MM.1S (cell line): ENCODE data around the gene RAD54L.

Experiments
- DNase-seq: peaks from one replicate; pipeline ENCODE4 v3.0.0-alpha.2; 2015
- H2AFZ ChIP-seq: fragments of 300-600 bp; sonication (generic); 2 replicates; pipeline ENCODE4 v1.6.0; 2016; ENCODE audit warnings: antibody characterized with exemption, low read length
- H3F3A ChIP-seq: fragments of 300-600 bp; sonication (generic); 2 replicates; pipeline ENCODE4 v1.6.1; 2016; ENCODE audit warnings: mild to moderate bottlenecking, antibody characterized with exemption, low read length, moderate library complexity, mixed read lengths; ENCODE audit not compliant: insufficient read depth
- H3K27ac ChIP-seq: fragments of 300-600 bp; sonication (generic); 2 replicates; pipeline ENCODE4 v1.5.1; 2016; ENCODE audit warnings: mild to moderate bottlenecking, low read length
- H3K27me3 ChIP-seq: fragments of 300-600 bp; sonication (generic); replicated peaks from 2 replicates; pipeline ENCODE4 v1.6.0; 2016; ENCODE audit warnings: low read length; ENCODE audit not compliant: insufficient read depth
- H3K36me3 ChIP-seq: fragments of 300-600 bp; sonication (generic); replicated peaks from 2 replicates; pipeline ENCODE4 v1.6.1; 2016; ENCODE audit warnings: mild to moderate bottlenecking, low read length, mixed read lengths; ENCODE audit not compliant: insufficient read depth
- H3K4me1 ChIP-seq: fragments of 300-600 bp; sonication (generic); 2 replicates; pipeline ENCODE4 v1.6.1; 2016; ENCODE audit warnings: low read length, mixed read lengths
- H3K4me2 ChIP-seq: fragments of 300-600 bp; sonication (generic); 2 replicates; pipeline ENCODE4 v1.6.0; 2016; ENCODE audit warnings: low read depth, low read length
- H3K4me3 ChIP-seq: fragments of 300-600 bp; sonication (generic); 2 replicates; pipeline ENCODE4 v1.5.1; 2016; ENCODE audit warnings: low read length, mixed read lengths
- H3K79me2 ChIP-seq: fragments of 300-600 bp; sonication (generic); 2 replicates; pipeline ENCODE4 v1.6.1; 2016; ENCODE audit warnings: mixed run types, low read length, mixed read lengths
- H3K9ac ChIP-seq: fragments of 300-600 bp; sonication (generic); 2 replicates; pipeline ENCODE4 v1.6.1; 2016; ENCODE audit warnings: low read length, mixed read lengths
- H3K9me2 ChIP-seq: fragments of 300-600 bp; sonication (generic); replicated peaks from 2 replicates; pipeline ENCODE4 v1.6.1; 2016; ENCODE audit warnings: mild to moderate bottlenecking, low read length, mixed read lengths; ENCODE audit not compliant: insufficient read depth
- H3K9me3 ChIP-seq: fragments of 300-600 bp; sonication (generic); replicated peaks from 2 replicates; pipeline ENCODE4 v1.6.1; 2016; ENCODE audit warnings: mild to moderate bottlenecking, low read length, mixed read lengths; ENCODE audit not compliant: insufficient read depth
- H4K20me1 ChIP-seq: fragments of 300-600 bp; sonication (generic); 2 replicates; pipeline ENCODE4 v1.6.1; 2016; ENCODE audit warnings: mild to moderate bottlenecking, low read length, moderate library complexity, mixed read lengths; ENCODE audit not compliant: insufficient read depth
- CTCF ChIP-seq: fragments of 300-600 bp; sonication (generic); IDR thresholded peaks from 2 replicates; pipeline ENCODE4 v1.5.1; 2016; ENCODE audit warnings: antibody characterized with exemption, low read length, mixed read lengths
- EZH2 ChIP-seq: fragments of 300-600 bp; sonication (generic); optimal IDR thresholded peaks from 2 replicates; pipeline ENCODE3; 2017; ENCODE audit warnings: low read depth, mild to moderate bottlenecking, antibody characterized with exemption, low read length, mixed read lengths
- EZH2phosphoT487 ChIP-seq: fragments of 300-600 bp; sonication (generic); IDR thresholded peaks from 2 replicates; pipeline ENCODE4 v1.6.1; 2018; ENCODE audit warnings: antibody characterized with exemption, low read length

Gene RAD54L

DNA sequence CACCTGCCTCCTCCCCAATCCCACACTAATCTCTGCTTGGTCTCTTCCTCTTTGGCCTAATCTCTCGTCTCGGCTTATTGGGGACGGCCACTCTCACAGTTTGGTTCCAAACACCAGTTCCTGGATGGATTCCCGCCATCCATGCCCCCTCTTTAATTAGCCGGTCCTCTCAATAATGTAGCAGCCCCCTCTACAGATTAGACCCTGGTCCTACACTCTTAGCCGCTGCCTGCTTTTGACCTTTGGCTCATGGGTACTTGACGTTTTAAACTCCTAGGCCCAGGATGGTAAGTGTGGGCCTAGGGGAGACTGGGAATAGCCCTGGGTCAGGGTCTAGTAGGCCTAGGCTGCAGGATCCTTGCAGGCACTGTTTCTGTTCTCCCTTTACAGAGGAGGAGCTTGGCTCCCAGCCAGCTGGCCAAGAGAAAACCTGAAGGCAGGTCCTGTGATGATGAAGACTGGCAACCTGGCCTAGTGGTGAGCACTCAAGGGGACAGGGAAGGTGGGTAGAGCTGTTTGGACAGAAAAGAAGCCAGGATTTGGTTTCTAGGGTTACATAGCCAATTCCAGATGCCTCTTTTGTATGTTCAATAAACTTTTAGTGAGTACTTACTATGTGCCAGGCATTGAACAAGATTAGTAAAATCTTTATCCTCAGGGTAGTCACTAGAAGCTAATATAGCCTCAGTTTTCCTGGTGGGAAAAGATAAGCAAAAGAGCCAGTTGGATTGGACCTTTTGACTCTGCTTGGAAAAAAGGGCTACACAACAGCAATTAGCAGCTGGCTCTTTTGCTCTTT, 758 bp downstream of the RAD54L start:
- Histone ChIP-seq H3K36me3 (peaks cover 3% of the 10 kb centered on the region; the same call in 1 of the 2 replicates), H3K27ac (peak overlapping the region; percentile 72), H2AFZ (peak overlapping the region; percentile 40)

GRCh38 chr1:46254668-46255067, 7.1 kb downstream of the RAD54L start:
- Histone ChIP-seq H3K9me3 (no peaks in the 10 kb centered on the region), H2AFZ (no peak overlapping the region), H3K27ac (no peak overlapping the region), H3F3A (no peaks in the 10 kb centered on the region), H3K4me1 (no peaks in the 10 kb centered on the region), H3K79me2 (peaks cover 65% of the 10 kb centered on the region), H3K9me2 (no peaks in the 10 kb centered on the region), H3K4me2 (no peak overlapping the region), H3K4me3 (no peak overlapping the region), H4K20me1 (no peaks in the 10 kb centered on the region), H3K27me3 (no peaks in the 10 kb centered on the region), H3K36me3 (peaks cover 10% of the 10 kb centered on the region; the same call in 1 of the 2 replicates), H3K9ac (no peak overlapping the region)
- no peak for DNase-seq
- TF ChIP-seq EZH2phosphoT487 = no peak
- TF ChIP-seq CTCF = no peak
- TF ChIP-seq EZH2 = no peak

More for the DNA sequence above, 758 bp downstream of the RAD54L start:
- no peaks in the 10 kb centered on the region for H3K9me2 ChIP-seq
- H3K4me3 ChIP-seq = peak overlapping the region; percentile 78
- TF ChIP-seq EZH2phosphoT487 (no peak), EZH2 (no peak), CTCF (peak; percentile 50)
- no peaks in the 10 kb centered on the region for H3K9me3 ChIP-seq
- H3K4me2 ChIP-seq = peak overlapping the region; percentile 82
- peak; percentile 66 for DNase-seq
- H3K4me1 ChIP-seq = peaks cover 18% of the 10 kb centered on the region
- 0 out of 2 replicates have a peak, but pooled peaks cover 7% of the 10 kb centered on the region for H3F3A ChIP-seq
- H3K9ac ChIP-seq = peak overlapping the region; percentile 77
- H3K27me3 ChIP-seq = no peaks in the 10 kb centered on the region
- peaks cover 44% of the 10 kb centered on the region for H3K79me2 ChIP-seq
- H4K20me1 ChIP-seq = no peaks in the 10 kb centered on the region

DNA sequence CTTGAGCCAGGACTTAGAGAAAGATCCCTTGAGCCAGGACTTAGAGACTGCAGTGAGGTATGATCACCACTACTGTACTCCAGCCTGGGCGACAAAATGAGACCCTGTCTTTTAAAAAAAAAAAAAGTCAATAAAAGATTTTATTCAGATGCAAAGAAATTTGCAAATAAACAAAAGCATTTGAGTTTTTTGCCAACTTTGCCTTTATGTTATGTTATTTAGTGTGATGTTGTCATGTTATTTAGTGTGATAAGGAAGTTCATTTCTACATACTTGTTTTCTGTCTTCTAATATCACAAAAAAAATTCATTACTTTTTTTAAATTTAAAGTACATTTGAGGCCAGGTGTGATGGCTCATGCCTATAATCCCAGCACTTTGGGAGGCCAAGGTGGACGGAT, 9.0 kb downstream of the RAD54L start:
- H3K27ac ChIP-seq = no peak overlapping the region
- peaks cover 12% of the 10 kb centered on the region for H3K36me3 ChIP-seq
- no peak overlapping the region for H3K4me2 ChIP-seq
- no peaks in the 10 kb centered on the region for H4K20me1 ChIP-seq
- DNase-seq = no peak
- no peak overlapping the region for H3K9ac ChIP-seq
- H3F3A ChIP-seq = no peaks in the 10 kb centered on the region
- no peaks in the 10 kb centered on the region for H3K4me1 ChIP-seq
- H3K27me3 ChIP-seq = no peaks in the 10 kb centered on the region
- TF ChIP-seq EZH2phosphoT487 (no peak), EZH2 (no peak), CTCF (no peak)
- no peaks in the 10 kb centered on the region for H3K9me2 ChIP-seq
- no peaks in the 10 kb centered on the region for H3K9me3 ChIP-seq
- no peak overlapping the region for H3K4me3 ChIP-seq
- H2AFZ ChIP-seq = no peak overlapping the region
- peaks cover 62% of the 10 kb centered on the region for H3K79me2 ChIP-seq
